ENCODE data around the gene CCNL2. TPM values are rescaled to one million over a fixed set of nuclear protein-coding genes. Genes with fewer than 3 reads are reported as not detected.

The CCNL2 gene
- total and polyA plus RNA-seq, 2 of the 13 experiments (the other 11 are each of a cell fraction or from before 2014, with no cell fraction given) = 105 to 340 TPM

DNA sequence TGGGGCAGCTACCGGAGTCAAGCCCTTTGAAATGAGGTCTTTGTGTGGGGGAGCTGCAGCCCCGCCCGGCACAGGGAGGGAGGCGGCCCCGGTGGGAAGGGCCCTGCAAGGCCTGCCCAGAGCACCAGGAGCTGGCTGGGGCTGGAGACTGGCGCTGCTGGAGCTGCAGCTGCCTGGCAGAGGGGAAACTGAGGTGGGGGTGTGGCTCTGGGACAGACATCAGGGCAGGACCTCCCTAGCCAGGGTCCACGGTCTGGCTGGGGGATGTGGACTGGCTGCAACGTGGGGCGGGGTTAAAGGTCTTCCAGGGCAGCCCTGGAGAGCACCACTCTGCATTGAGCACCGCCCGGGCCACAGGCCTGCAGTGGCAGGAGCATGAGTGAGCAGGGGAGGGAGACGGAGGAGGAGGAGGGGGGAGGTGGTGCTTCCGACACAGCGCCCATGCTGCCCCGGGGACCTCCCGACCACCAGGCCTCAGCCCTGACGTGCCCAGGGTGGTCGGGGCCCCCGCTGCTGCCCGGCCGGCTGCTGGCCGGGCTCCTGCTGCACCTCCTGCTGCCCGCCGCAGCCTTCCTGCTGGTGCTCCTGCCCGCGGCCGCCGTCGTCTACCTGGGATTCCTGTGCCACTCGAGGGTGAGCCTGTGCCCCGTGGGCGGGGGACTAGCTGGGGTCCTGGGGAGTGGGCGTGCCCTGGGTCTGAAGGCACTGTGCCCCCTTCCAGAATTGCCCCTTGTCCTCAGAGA lies 26.8 kb upstream of the CCNL2 start (continued):
- TF ChIP-seq ZNF768 (CRISPR knock-in tag; IDR thresholded peaks at IDR 0.05) = peak; percentile 36; the same call in 1 of the 2 replicates
- no peak for TF ChIP-seq RAD21 (CRISPR knock-in tag; IDR thresholded peaks at IDR 0.05)
- TF ChIP-seq FOXC1 (CRISPR knock-in tag; IDR thresholded peaks at IDR 0.05; ENCODE audit: borderline replicate concordance) = peak; percentile 70; the same call in 1 of the 2 replicates
- no peak for TF ChIP-seq KDM5A (IDR thresholded peaks at IDR 0.05; ENCODE audit: borderline replicate concordance, low read length)
- no peak for TF ChIP-seq WIZ (CRISPR knock-in tag; IDR thresholded peaks at IDR 0.05)
- no peak for TF ChIP-seq ETV5 (CRISPR knock-in tag; IDR thresholded peaks at IDR 0.05; ENCODE audit: borderline replicate concordance)
- TF ChIP-seq PHF8 (CRISPR knock-in tag; IDR thresholded peaks at IDR 0.05) = peak; percentile 60
- TF ChIP-seq NFIC (IDR thresholded peaks at IDR 0.05; ENCODE audit: low read length) = no peak
- TF ChIP-seq, protein P1, sequence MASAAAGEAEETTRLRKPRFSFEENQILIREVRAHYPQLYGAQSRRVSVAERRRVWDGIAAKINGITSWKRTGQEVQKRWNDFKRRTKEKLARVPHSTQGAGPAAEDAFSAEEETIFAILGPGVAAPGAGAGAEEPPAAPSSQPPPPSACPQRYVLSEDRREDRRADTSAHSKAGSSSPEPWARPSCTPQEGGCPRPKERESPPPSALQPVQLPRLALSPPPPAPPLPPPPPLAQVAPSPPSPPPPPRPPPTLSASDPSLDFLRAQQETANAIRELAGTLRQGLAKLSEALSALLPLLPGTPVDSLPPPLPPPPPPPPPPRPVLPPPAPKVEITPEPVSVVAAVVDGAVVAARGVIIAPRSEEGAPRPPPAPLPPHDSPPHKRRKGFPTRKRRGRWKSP (CRISPR knock-in tag; IDR thresholded peaks at IDR 0.05) = no peak
- TF ChIP-seq, protein P2, sequence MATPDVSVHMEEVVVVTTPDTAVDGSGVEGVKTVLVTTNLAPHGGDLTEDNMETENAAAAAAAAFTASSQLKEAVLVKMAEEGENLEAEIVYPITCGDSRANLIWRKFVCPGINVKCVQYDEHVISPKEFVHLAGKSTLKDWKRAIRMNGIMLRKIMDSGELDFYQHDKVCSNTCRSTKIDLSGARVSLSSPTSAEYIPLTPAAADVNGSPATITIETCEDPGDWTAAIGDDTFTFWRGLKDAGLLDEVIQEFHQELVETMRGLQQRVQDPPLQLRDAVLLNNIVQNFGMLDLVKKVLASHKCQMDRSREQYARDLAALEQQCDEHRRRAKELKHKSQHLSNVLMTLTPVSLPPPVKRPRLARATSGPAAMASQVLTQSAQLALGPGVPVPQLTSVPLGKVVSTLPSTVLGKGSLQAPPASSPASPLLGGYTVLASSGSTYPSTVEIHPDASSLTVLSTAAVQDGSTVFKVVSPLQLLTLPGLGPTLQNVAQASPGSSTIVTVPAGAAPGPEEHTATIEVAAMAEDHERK (CRISPR knock-in tag; IDR thresholded peaks at IDR 0.05; ENCODE audit: low read depth) = no peak
- TF ChIP-seq, protein P3, sequence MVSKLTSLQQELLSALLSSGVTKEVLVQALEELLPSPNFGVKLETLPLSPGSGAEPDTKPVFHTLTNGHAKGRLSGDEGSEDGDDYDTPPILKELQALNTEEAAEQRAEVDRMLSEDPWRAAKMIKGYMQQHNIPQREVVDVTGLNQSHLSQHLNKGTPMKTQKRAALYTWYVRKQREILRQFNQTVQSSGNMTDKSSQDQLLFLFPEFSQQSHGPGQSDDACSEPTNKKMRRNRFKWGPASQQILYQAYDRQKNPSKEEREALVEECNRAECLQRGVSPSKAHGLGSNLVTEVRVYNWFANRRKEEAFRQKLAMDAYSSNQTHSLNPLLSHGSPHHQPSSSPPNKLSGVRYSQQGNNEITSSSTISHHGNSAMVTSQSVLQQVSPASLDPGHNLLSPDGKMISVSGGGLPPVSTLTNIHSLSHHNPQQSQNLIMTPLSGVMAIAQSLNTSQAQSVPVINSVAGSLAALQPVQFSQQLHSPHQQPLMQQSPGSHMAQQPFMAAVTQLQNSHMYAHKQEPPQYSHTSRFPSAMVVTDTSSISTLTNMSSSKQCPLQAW (CRISPR knock-in tag; IDR thresholded peaks at IDR 0.05) = no peak
- TF ChIP-seq SP2 (CRISPR knock-in tag; IDR thresholded peaks at IDR 0.05) = no peak
- TF ChIP-seq, protein P4, sequence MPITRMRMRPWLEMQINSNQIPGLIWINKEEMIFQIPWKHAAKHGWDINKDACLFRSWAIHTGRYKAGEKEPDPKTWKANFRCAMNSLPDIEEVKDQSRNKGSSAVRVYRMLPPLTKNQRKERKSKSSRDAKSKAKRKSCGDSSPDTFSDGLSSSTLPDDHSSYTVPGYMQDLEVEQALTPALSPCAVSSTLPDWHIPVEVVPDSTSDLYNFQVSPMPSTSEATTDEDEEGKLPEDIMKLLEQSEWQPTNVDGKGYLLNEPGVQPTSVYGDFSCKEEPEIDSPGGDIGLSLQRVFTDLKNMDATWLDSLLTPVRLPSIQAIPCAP (CRISPR knock-in tag; IDR thresholded peaks at IDR 0.05; ENCODE audit: low read depth) = no peak
- TF ChIP-seq SIX1 (CRISPR knock-in tag; IDR thresholded peaks at IDR 0.05; ENCODE audit: borderline replicate concordance) = no peak
- TF ChIP-seq ZNF577 (CRISPR knock-in tag; IDR thresholded peaks at IDR 0.05; ENCODE audit: borderline replicate concordance, low read depth) = no peak
- TF ChIP-seq, protein P5, sequence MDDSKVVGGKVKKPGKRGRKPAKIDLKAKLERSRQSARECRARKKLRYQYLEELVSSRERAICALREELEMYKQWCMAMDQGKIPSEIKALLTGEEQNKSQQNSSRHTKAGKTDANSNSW (CRISPR knock-in tag; IDR thresholded peaks at IDR 0.05; ENCODE audit: borderline replicate concordance) = no peak
- TF ChIP-seq ZNF790 (CRISPR knock-in tag; IDR thresholded peaks at IDR 0.05; ENCODE audit: borderline replicate concordance) = no peak
- TF ChIP-seq KDM3A (CRISPR knock-in tag; IDR thresholded peaks at IDR 0.05; ENCODE audit: low read depth) = no peak; the same call in 1 of the 2 replicates
- no peak for TF ChIP-seq PAF1 (CRISPR knock-in tag; IDR thresholded peaks at IDR 0.05)
- TF ChIP-seq, protein P6, sequence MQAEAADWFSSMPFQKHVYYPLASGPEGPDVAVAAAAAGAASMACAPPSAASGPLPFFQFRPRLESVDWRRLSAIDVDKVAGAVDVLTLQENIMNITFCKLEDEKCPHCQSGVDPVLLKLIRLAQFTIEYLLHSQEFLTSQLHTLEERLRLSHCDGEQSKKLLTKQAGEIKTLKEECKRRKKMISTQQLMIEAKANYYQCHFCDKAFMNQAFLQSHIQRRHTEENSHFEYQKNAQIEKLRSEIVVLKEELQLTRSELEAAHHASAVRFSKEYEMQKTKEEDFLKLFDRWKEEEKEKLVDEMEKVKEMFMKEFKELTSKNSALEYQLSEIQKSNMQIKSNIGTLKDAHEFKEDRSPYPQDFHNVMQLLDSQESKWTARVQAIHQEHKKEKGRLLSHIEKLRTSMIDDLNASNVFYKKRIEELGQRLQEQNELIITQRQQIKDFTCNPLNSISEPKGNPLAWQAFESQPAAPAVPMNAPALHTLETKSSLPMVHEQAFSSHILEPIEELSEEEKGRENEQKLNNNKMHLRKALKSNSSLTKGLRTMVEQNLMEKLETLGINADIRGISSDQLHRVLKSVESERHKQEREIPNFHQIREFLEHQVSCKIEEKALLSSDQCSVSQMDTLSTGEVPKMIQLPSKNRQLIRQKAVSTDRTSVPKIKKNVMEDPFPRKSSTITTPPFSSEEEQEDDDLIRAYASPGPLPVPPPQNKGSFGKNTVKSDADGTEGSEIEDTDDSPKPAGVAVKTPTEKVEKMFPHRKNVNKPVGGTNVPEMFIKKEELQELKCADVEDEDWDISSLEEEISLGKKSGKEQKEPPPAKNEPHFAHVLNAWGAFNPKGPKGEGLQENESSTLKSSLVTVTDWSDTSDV (CRISPR knock-in tag; IDR thresholded peaks at IDR 0.05) = no peak
- TF ChIP-seq ZNF3 (CRISPR knock-in tag; IDR thresholded peaks at IDR 0.05) = no peak
- TF ChIP-seq YY1 (IDR thresholded peaks at IDR 0.05; ENCODE audit: insufficient read depth, insufficient replicate concordance, low read depth, low read length) = no peak
